Measurements from ENCODE around the gene CCDC47.

CCDC47 gene

GRCh38 chr17:63775420-63775819 is 2.0 kb upstream of the CCDC47 start:
- Histone ChIP-seq H3K9me3 (ENCODE audit: severe bottlenecking) (no peaks in the 10 kb centered on the region), H3K27me3 (ENCODE audit: insufficient read depth, poor library complexity, severe bottlenecking) (no peaks in the 10 kb centered on the region), H3K4me3 (ENCODE audit: severe bottlenecking) (peak overlapping the region; percentile 83), H3K36me3 (ENCODE audit: low read depth) (peaks cover 53% of the 10 kb centered on the region), H3K27ac (ENCODE audit: poor library complexity, severe bottlenecking) (no peak overlapping the region), H3K4me1 (ENCODE audit: insufficient read depth, poor library complexity, severe bottlenecking) (peaks cover 27% of the 10 kb centered on the region)
- ATAC-seq (ENCODE audit: low read depth), result no peak
- no peak for DNase-seq (ENCODE audit: low spot score)
- no peak for TF ChIP-seq CTCF (IDR thresholded peaks at IDR 0.05; ENCODE audit: poor library complexity, severe bottlenecking)

- no peak for TF ChIP-seq CTCF (IDR thresholded peaks at IDR 0.05; ENCODE audit: poor library complexity, severe bottlenecking)
- H3K27ac ChIP-seq (ENCODE audit: poor library complexity, severe bottlenecking), result peak overlapping the region; percentile 78
- DNase-seq (ENCODE audit: low spot score), result no peak
- no peaks in the 10 kb centered on the region for H3K27me3 ChIP-seq (ENCODE audit: insufficient read depth, poor library complexity, severe bottlenecking)
- H3K4me1 ChIP-seq (ENCODE audit: insufficient read depth, poor library complexity, severe bottlenecking), result peaks cover 22% of the 10 kb centered on the region
- ATAC-seq (ENCODE audit: low read depth), result no peak
- peak overlapping the region; percentile 83 for H3K4me3 ChIP-seq (ENCODE audit: severe bottlenecking)
- peaks cover 54% of the 10 kb centered on the region for H3K36me3 ChIP-seq (ENCODE audit: low read depth)
- no peaks in the 10 kb centered on the region for H3K9me3 ChIP-seq (ENCODE audit: severe bottlenecking)
These were observed 1.5 kb upstream of the CCDC47 start for GRCh38 chr17:63774969-63775265.

GRCh38 chr17:63774141-63774968 is 958 bp upstream of the CCDC47 start, which contains the start of gene DDX42:
DDX42 (plus strand) TSS chr17:63774170; CDS start chr17:63787050, 12,880 bp downstream.
- DNase-seq (ENCODE audit: low spot score), result no peak
- Histone ChIP-seq H3K9me3 (ENCODE audit: severe bottlenecking) (no peaks in the 10 kb centered on the region), H3K27me3 (ENCODE audit: insufficient read depth, poor library complexity, severe bottlenecking) (no peaks in the 10 kb centered on the region), H3K4me3 (ENCODE audit: severe bottlenecking) (peak within 1 kb of the TSS; percentile 83), H3K27ac (ENCODE audit: poor library complexity, severe bottlenecking) (peak within 1 kb of the TSS; percentile 78), H3K4me1 (ENCODE audit: insufficient read depth, poor library complexity, severe bottlenecking) (peaks cover 17% of the 10 kb centered on the region), H3K36me3 (ENCODE audit: low read depth) (peaks cover 49% of the 10 kb centered on the region)
- TF ChIP-seq CTCF (IDR thresholded peaks at IDR 0.05; ENCODE audit: poor library complexity, severe bottlenecking), result no peak
- ATAC-seq (ENCODE audit: low read depth), result peak; percentile 21

- Histone ChIP-seq H3K27me3 (ENCODE audit: insufficient read depth, poor library complexity, severe bottlenecking) (no peaks in the 10 kb centered on the region), H3K9me3 (ENCODE audit: severe bottlenecking) (no peaks in the 10 kb centered on the region), H3K36me3 (ENCODE audit: low read depth) (peaks cover 42% of the 10 kb centered on the region), H3K27ac (ENCODE audit: poor library complexity, severe bottlenecking) (peak overlapping the region; percentile 78), H3K4me3 (ENCODE audit: severe bottlenecking) (peak overlapping the region; percentile 83), H3K4me1 (ENCODE audit: insufficient read depth, poor library complexity, severe bottlenecking) (peaks cover 17% of the 10 kb centered on the region)
- ATAC-seq (ENCODE audit: low read depth) (no peak), DNase-seq (ENCODE audit: low spot score) (no peak)
- no peak for TF ChIP-seq CTCF (IDR thresholded peaks at IDR 0.05; ENCODE audit: poor library complexity, severe bottlenecking)
These were observed 561 bp downstream of the CCDC47 start for GRCh38 chr17:63772801-63773271.

GRCh38 chr17:63768433-63768832 is 5.0 kb downstream of the CCDC47 start:
- H3K9me3 ChIP-seq (ENCODE audit: severe bottlenecking), result no peaks in the 10 kb centered on the region
- H3K4me3 ChIP-seq (ENCODE audit: severe bottlenecking), result no peak overlapping the region
- H3K4me1 ChIP-seq (ENCODE audit: insufficient read depth, poor library complexity, severe bottlenecking), result peaks cover 10% of the 10 kb centered on the region
- TF ChIP-seq CTCF (IDR thresholded peaks at IDR 0.05; ENCODE audit: poor library complexity, severe bottlenecking), result no peak
- H3K36me3 ChIP-seq (ENCODE audit: low read depth), result peaks cover 54% of the 10 kb centered on the region
- DNase-seq (ENCODE audit: low spot score) (no peak), ATAC-seq (ENCODE audit: low read depth) (no peak)
- no peaks in the 10 kb centered on the region for H3K27me3 ChIP-seq (ENCODE audit: insufficient read depth, poor library complexity, severe bottlenecking)
- no peak overlapping the region for H3K27ac ChIP-seq (ENCODE audit: poor library complexity, severe bottlenecking)
